Measurements from ENCODE around the gene INPP4A. TPM values are rescaled to one million over a fixed set of nuclear protein-coding genes. Genes with fewer than 3 reads are reported as not detected.

Gene INPP4A
- total and polyA plus RNA-seq, 2 of the 13 experiments (the other 11 are each of a cell fraction or from before 2014, with no cell fraction given): 10.1 to 10.9 TPM

DNA sequence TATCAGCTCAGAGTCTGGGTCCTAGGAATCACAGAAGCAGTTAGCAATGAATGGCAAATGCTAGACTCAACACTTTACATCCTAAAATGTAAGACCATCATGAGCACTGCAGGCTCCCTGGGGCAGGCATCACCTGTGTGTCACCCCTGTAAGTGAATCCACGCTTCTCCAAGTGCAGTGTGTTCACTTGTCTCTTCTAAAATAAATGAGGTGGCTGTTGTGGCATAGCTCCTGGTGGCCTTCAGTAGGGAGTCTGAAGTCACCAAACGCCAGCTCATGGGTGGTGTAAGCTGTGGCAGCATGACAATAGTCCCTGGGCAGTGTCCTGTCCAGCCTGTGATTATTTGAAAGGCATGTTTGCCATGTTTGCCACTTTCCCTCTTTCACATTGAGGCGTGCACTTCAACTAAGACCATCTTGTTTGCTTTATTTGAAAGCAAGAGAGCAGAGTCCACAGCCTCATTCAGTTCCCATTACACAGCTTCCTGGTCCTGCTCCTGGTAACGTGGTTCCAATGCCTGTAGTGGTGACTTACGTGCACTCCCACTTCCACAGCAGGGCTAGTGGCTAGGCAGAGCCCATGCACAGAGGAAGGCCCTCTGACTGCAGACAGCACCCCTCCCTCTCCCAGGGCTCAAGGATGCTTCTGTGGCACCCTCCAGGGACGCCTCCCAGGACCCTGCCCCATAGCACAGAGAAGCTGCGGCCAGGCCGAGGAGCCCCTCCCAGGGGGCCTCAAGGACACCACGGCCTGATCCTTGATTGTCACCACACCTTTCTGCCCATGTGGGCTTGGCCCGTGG, 139.4 kb downstream of the INPP4A start (continued):
- TF ChIP-seq, protein P1, sequence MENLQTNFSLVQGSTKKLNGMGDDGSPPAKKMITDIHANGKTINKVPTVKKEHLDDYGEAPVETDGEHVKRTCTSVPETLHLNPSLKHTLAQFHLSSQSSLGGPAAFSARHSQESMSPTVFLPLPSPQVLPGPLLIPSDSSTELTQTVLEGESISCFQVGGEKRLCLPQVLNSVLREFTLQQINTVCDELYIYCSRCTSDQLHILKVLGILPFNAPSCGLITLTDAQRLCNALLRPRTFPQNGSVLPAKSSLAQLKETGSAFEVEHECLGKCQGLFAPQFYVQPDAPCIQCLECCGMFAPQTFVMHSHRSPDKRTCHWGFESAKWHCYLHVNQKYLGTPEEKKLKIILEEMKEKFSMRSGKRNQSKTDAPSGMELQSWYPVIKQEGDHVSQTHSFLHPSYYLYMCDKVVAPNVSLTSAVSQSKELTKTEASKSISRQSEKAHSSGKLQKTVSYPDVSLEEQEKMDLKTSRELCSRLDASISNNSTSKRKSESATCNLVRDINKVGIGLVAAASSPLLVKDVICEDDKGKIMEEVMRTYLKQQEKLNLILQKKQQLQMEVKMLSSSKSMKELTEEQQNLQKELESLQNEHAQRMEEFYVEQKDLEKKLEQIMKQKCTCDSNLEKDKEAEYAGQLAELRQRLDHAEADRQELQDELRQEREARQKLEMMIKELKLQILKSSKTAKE (CRISPR knock-in tag; IDR thresholded peaks at IDR 0.05; ENCODE audit: borderline replicate concordance): peak; percentile 43; the same call in 1 of the 2 replicates
- peak; percentile 69; the same call in 1 of the 2 replicates for TF ChIP-seq ZSCAN29 (CRISPR knock-in tag; conservative IDR thresholded peaks at IDR 0.05)
- no peak for TF ChIP-seq ZBTB42 (CRISPR knock-in tag; IDR thresholded peaks at IDR 0.05)
- TF ChIP-seq ZNF737 (CRISPR knock-in tag; IDR thresholded peaks at IDR 0.05; ENCODE audit: borderline replicate concordance): no peak
- peak; percentile 70; the same call in 1 of the 2 replicates for TF ChIP-seq ZSCAN25 (CRISPR knock-in tag; IDR thresholded peaks at IDR 0.05)
- no peak for TF ChIP-seq ZNF468 (CRISPR knock-in tag; IDR thresholded peaks at IDR 0.05)
- no peak for TF ChIP-seq KAT7 (CRISPR knock-in tag; IDR thresholded peaks at IDR 0.05; ENCODE audit: borderline replicate concordance)
- TF ChIP-seq ZNF7 (CRISPR knock-in tag; IDR thresholded peaks at IDR 0.05): no peak
- no peak for TF ChIP-seq JARID2 (CRISPR knock-in tag; IDR thresholded peaks at IDR 0.05; ENCODE audit: insufficient replicate concordance)
- no peak; the same call in 1 of the 2 replicates for TF ChIP-seq HIVEP1 (CRISPR knock-in tag; IDR thresholded peaks at IDR 0.05)
- TF ChIP-seq, protein P2, sequence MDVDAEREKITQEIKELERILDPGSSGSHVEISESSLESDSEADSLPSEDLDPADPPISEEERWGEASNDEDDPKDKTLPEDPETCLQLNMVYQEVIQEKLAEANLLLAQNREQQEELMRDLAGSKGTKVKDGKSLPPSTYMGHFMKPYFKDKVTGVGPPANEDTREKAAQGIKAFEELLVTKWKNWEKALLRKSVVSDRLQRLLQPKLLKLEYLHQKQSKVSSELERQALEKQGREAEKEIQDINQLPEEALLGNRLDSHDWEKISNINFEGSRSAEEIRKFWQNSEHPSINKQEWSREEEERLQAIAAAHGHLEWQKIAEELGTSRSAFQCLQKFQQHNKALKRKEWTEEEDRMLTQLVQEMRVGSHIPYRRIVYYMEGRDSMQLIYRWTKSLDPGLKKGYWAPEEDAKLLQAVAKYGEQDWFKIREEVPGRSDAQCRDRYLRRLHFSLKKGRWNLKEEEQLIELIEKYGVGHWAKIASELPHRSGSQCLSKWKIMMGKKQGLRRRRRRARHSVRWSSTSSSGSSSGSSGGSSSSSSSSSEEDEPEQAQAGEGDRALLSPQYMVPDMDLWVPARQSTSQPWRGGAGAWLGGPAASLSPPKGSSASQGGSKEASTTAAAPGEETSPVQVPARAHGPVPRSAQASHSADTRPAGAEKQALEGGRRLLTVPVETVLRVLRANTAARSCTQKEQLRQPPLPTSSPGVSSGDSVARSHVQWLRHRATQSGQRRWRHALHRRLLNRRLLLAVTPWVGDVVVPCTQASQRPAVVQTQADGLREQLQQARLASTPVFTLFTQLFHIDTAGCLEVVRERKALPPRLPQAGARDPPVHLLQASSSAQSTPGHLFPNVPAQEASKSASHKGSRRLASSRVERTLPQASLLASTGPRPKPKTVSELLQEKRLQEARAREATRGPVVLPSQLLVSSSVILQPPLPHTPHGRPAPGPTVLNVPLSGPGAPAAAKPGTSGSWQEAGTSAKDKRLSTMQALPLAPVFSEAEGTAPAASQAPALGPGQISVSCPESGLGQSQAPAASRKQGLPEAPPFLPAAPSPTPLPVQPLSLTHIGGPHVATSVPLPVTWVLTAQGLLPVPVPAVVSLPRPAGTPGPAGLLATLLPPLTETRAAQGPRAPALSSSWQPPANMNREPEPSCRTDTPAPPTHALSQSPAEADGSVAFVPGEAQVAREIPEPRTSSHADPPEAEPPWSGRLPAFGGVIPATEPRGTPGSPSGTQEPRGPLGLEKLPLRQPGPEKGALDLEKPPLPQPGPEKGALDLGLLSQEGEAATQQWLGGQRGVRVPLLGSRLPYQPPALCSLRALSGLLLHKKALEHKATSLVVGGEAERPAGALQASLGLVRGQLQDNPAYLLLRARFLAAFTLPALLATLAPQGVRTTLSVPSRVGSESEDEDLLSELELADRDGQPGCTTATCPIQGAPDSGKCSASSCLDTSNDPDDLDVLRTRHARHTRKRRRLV (CRISPR knock-in tag; IDR thresholded peaks at IDR 0.05): no peak
- 0 out of 2 replicates have a peak, but pooled peaks have one; percentile 20 for TF ChIP-seq ZBTB43 (CRISPR knock-in tag; conservative IDR thresholded peaks at IDR 0.05)
- no peak for TF ChIP-seq ZNF570 (CRISPR knock-in tag; IDR thresholded peaks at IDR 0.05; ENCODE audit: borderline replicate concordance)
- TF ChIP-seq TOPORS (CRISPR knock-in tag; IDR thresholded peaks at IDR 0.05): no peak
- no peak for TF ChIP-seq MLLT10 (CRISPR knock-in tag; IDR thresholded peaks at IDR 0.05)
- no peak; the same call in 1 of the 2 replicates for TF ChIP-seq ZNF839 (CRISPR knock-in tag; IDR thresholded peaks at IDR 0.05; ENCODE audit: borderline replicate concordance)
- TF ChIP-seq ZNF788 (CRISPR knock-in tag; IDR thresholded peaks at IDR 0.05; ENCODE audit: borderline replicate concordance): peak; percentile 87
- TF ChIP-seq, protein P3, sequence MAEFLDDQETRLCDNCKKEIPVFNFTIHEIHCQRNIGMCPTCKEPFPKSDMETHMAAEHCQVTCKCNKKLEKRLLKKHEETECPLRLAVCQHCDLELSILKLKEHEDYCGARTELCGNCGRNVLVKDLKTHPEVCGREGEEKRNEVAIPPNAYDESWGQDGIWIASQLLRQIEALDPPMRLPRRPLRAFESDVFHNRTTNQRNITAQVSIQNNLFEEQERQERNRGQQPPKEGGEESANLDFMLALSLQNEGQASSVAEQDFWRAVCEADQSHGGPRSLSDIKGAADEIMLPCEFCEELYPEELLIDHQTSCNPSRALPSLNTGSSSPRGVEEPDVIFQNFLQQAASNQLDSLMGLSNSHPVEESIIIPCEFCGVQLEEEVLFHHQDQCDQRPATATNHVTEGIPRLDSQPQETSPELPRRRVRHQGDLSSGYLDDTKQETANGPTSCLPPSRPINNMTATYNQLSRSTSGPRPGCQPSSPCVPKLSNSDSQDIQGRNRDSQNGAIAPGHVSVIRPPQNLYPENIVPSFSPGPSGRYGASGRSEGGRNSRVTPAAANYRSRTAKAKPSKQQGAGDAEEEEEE (CRISPR knock-in tag; IDR thresholded peaks at IDR 0.05; ENCODE audit: borderline replicate concordance): no peak
